ENCODE results near the gene CCDC86. TPM values are rescaled to one million over a fixed set of nuclear protein-coding genes. Genes with fewer than 3 reads are reported as not detected.

CCDC86 gene
- total and polyA plus RNA-seq, 9 of the 15 experiments (the other 6 are each of a cell fraction or from before 2014, with no cell fraction given), result 4.6 to 102 (median 25.2) TPM

DNA sequence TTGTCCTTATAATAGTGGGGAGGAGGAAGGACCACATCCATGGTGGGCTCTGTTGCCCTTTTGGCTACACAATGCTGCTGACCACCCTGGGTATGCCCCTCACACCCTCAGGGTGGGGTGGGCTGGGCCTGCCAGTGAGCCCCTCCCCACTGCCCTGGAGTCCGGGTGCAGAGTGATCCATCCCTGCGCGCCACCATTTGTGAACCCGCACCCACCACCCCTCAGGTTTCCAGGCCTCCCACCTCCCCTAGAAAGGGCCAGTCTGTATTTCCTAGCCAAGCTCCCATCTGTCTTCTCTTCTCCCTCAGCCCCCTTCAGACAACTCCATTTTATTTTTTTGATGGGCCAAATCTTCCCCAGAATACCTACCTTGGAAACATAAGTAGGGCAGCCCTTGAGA lies 31.8 kb upstream of the CCDC86 start:
- 18% methylated on average over 3 of the region's 4 CpGs for WGBS (ENCODE audit: insufficient coverage, low coverage, missing lambda C conversion rate)
- Histone ChIP-seq H3K4me1 (replicated peaks in 1 of 2; ENCODE audit: control insufficient read depth in 2 of 2, insufficient read depth in 2 of 2, low read length in 2 of 2) (no peaks in the 10 kb centered on the region), H3K4me2 (ENCODE audit: insufficient read depth, low read length) (no peak overlapping the region), H3K79me2 (ENCODE audit: control insufficient read depth, insufficient read depth, low read length) (no peaks in the 10 kb centered on the region), H3K9ac (ENCODE audit: insufficient read depth in 1 of 2, low read depth in 2 of 2, low read length in 2 of 2) (no peak overlapping the region), H3K9me1 (ENCODE audit: control insufficient read depth, insufficient read depth, low read length) (no peaks in the 10 kb centered on the region), H3K9me3 (replicated peaks; ENCODE audit: control insufficient read depth, insufficient read depth, low read depth, low read length) (no peaks in the 10 kb centered on the region), H3K36me3 (ENCODE audit: control insufficient read depth, insufficient read depth, low read length) (no peaks in the 10 kb centered on the region), H4K20me1 (replicated peaks; ENCODE audit: control insufficient read depth, insufficient read depth, low read length) (peaks cover 7% of the 10 kb centered on the region; the same call in 1 of the 2 replicates), H2AFZ (ENCODE audit: low read depth, low read length) (no peak overlapping the region), H3K27ac (ENCODE audit: extremely low read depth, low read depth, low read length) (no peak overlapping the region), H3K27me3 (ENCODE audit: control insufficient read depth in 2 of 2, insufficient read depth in 2 of 2, low read length in 2 of 2) (peaks cover 36 to 63% of the 10 kb centered on the region in 2 experiments; a peak in 4 of 5 replicates), H3K4me3 (no peak overlapping the region)
- ChIA-PET POLR2A (interaction anchor here (0.6 to 1.1 kb wide), 2 partner anchors 11 to 12 kb away, joined by 3 to 5 read pairs; no protein-coding TSS in a partner anchor), CTCF (ENCODE audit: low intra/inter-chr PET ratio) (no interaction called here)
- no peak for TF ChIP-seq E2F3 (CRISPR knock-in tag; IDR thresholded peaks at IDR 0.05)
- no peak for TF ChIP-seq RREB1 (CRISPR knock-in tag; IDR thresholded peaks at IDR 0.05)
- ATAC-seq (no peak), DNase-seq (ENCODE audit: extremely low read depth in 1 of 4, low spot score in 3 of 4) (no peak), FAIRE-seq (no peak)
- intact Hi-C loops (cut with micrococcal nuclease) (no loop called here), in situ Hi-C loops (cut with MboI) (no loop called here)
- BruUV-seq (replicated peaks), result no TSS peak
